CD1c-positive myeloid dendritic cell (primary cell): ENCODE data around the gene CYP2D6.
"Not testable (repeated sequence)": the region's sequence is repeated elsewhere in the genome, so short reads cannot be mapped to it uniquely, and the experiment has no call there.

ENCODE experiments used
- DNase-seq: peaks from one replicate; pipeline ENCODE4 v3.0.0-alpha.2; 2016; ENCODE audit errors: extremely low spot score

The CYP2D6 gene

DNA sequence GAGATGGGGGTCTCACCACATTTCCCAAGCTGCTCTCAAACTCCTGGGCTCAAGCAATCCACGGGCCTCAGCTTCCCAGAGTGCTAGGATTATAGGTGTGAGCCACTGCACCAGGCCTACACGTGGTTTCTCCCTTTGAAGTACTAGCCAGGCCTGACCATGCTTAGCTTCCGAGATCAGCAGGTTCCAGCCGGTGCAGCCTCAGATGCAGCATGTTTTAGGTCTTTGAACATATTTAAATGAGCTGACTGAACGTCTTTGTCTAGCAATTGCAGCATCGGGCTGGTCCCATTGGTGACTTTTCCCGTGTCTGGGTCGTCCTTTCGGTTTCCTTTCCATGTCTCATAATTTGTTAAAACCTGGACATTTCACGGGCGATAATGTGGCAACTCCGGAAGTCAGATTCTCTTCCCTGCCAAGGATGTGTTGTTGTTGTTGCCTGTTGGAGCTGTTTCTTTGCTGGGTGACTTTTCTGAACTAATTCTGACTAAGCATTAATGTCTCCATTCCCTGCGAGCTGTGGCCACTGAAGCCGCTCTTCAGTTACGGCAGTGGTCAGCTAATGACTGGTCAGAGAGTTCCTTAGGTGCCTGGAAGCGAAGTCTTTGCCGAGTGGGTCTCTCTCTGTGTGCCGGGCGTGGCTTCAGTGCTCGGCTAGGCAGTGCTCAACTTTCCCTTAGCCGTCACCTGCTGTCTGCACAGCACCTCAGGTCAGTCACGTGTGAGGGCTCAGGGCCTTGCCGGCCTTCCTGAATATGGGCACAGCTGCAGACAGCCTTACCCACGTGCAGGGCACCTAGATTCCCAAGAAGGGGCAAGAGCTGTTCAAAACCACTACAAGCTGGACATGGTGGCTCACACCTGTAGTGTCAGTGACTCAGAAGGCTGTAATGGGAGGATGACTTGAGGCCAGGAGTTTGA lies 3.8 kb upstream of the CYP2D6 start:
- DNase-seq = no peak

DNA sequence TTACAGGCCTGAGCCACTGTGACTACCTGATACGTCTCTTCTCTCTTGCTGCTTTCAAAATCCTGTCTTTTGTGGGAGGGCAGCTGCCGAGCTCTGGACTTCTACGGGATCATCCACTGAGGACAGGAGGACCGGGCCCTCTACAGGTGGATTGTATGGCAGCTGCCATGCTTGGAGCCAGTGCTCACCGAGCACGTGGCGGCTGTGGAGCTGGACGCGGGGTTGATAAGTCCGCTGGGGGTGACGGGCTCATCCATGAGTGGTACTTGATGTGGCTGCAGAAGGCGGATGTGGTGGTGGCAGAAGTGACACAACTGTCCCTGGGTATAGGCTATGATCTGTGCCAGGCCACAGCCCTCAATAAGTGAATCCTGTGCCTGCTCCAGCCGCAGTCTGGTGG lies 1.8 kb upstream of the CYP2D6 start:
- DNase-seq = no peak

DNA sequence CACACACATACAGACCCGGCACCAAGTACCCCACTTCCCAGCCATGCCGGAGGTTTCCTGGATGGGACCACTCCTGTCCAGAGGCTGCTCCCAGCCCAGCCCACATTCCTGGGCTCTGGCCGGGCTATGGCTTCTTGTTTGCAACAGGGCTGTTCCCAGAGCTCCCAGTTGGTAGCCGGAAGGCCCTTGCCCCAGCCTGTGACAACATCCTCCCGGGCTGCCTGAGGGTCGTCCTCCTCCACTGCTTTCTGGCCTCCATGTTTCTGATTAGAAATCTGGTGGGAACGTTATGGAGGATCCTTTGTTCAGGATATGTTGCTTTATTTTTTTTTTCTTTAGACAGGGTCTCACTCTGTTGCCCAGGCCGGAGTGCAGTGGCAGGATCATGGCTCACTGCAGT lies 952 bp upstream of the CYP2D6 start:
- DNase-seq = no peak

DNA sequence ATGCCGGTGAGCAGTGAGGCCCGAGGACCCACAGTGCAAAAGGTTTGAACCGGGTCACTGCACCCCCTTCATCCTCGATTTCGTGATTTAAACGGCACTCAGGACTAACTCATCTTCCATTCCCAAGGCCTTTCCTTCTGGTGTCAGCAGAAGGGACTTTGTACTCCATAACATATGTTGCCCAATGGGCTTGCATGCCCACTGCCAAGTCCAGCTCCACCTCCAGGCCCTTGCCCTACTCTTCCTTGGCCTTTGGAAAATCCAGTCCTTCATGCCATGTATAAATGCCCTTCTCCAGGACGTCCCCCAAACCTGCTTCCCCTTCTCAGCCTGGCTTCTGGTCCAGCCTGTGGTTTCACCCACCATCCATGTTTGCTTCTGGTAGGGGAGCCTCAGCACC lies 428 bp downstream of the CYP2D6 start:
- DNase-seq = not testable (repeated sequence)

DNA sequence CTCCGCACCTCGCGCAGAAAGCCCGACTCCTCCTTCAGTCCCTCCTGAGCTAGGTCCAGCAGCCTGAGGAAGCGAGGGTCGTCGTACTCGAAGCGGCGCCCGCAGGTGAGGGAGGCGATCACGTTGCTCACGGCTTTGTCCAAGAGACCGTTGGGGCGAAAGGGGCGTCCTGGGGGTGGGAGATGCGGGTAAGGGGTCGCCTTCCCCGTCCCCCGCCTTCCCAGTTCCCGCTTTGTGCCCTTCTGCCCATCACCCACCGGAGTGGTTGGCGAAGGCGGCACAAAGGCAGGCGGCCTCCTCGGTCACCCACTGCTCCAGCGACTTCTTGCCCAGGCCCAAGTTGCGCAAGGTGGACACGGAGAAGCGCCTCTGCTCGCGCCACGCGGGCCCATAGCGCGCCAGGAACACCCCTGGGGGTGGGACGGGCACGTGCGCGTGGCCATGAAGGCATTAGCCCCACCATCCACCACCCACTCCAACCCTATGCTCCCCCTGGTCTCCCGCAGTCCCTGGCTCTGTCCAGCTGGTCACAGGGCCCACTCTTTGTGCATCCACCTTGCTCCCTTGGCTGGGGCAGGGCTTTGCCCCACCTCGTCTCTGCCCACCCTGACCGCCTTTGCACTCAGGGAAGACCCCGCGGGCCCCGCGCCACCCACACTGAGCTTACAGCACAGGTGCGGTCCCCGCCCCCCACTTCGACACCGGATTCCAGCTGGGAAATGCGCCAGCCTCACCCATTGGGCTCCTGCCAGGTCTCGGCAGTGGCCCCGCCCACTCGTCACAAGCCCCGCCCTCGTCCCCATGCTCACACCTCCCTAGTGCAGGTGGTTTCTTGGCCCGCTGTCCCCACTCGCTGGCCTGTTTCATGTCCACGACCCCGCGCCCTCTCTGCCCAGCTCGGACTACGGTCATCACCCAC lies 1.6 kb downstream of the CYP2D6 start:
- not testable (repeated sequence) for DNase-seq

DNA sequence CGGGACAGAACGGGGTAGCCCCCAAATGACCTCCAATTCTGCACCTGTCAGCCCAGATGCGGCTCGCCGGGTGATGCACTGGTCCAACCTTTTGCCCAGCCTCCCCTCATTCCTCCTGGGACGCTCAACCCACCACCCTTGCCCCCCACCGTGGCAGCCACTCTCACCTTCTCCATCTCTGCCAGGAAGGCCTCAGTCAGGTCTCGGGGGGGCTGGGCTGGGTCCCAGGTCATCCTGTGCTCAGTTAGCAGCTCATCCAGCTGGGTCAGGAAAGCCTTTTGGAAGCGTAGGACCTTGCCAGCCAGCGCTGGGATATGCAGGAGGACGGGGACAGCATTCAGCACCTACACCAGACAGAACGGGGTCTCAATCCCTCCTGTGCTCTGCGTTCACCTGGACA lies 2.6 kb downstream of the CYP2D6 start:
- DNase-seq = not testable (repeated sequence)

DNA sequence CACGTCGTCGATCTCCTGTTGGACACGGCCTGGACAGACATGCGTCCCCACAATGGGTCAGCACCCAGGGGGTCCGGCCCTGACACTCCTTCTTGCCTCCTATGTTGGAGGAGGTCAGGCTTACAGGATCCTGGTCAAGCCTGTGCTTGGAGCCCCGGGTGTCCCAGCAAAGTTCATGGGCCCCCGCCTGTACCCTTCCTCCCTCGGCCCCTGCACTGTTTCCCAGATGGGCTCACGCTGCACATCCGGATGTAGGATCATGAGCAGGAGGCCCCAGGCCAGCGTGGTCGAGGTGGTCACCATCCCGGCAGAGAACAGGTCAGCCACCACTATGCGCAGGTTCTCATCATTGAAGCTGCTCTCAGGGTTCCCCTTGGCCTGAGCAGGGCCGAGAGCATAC lies 3.0 kb downstream of the CYP2D6 start:
- DNase-seq = no peak

DNA sequence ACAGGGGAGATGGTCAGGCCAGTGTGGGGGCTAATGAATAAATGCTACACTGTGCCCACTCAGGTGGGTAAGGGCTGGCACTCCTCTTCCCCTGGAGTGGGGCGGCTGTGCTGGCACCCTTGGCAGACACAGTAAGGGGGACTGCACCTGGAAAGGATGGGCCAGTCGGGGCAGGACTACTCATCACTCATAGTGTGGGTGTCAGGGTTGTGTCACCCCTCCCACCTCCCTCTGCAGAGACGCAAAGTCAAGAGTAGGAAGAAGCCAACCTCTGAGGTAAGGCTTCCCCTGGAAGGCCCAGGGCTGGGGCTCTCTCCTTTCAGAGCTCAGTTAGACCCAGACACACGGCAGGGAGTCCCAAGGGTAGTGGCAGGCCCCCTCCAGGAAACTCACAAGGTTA lies 7.1 kb downstream of the CYP2D6 start:
- DNase-seq = not testable (repeated sequence)

DNA sequence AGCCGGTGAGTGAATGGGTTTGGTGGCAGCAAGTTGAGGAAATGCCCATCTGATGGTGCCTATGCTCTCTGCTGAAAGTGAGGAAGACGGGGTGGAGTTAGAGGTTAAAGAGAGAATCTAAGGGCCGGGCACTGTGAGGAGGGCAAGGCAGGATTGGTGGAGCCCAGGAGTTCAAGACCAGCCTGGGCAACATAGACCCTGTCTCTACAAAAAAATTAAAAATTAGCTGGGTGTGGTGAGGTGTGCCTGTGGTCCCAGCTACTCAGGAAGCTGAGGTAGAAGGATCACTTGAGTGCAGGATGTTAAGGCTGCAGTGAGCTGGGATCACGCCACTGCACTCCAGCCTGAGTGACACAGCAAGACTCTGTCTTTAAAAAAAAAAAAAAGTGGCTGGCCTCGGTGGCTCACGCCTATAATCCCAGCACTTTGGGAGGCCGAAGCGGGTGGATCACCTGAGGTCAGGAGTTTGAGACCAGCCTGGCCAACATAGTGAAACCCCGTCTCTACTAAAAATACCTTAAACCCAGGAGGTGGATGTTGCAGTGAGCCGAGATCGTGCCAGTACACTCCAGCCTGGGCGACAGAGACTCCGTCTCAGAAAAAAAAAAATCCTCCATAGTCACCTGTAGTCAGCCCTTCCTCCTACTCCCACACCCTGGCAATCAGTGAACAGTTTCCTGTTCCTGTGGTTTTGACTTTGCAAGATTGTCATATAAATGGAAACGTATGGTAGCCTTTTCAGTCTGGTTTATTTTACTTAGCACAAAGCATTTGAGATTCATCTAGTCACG lies 10.2 kb downstream of the CYP2D6 start:
- DNase-seq = peak; percentile 17

DNA sequence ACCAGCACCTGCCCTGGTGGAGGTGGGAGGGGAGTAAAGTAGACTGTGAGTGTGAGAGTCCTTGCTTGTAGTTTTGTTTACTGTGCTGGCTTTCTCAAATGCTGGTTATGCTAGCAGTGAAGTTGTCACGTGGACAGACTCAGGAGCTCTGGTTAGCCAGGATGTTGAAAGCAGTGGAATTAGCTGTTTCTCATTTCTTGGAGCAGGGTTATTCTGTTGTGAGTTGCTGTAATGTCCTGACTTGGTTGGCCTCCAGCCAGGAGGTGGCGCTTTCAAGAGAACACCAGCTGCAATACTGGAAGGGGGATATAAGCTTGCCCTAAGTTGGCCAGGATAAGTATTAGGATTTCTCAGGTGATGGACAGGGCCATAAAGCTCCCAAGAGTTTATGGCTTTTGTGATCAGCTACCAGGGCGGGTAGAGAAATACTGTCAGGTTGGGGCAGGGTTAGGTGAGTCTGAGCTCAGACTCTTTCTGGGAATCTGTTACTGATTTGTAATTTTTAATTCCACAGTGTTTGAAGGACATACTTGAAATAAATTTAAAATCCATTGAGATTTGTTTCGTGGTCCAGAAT lies 13.7 kb downstream of the CYP2D6 start:
- no peak for DNase-seq

DNA sequence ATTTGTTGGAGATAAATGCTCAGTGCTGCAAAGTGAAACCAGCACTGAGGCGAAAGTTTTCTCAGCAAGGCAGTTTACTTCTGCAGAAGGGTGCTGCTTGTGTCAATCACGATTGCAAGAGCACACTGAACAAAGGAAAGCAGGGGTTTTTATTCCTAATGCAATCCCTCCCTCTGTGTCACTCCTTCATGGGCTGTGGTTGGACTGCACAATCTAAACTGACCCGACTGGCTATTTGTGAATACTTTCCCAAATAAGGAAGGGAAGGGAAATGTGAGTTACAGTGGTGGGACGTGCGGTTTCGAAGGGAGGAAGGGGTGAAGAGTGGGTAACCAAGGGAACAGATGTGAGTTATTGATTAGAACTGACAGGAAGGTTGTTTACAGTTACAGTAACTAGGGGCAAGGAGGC lies 15.2 kb downstream of the CYP2D6 start:
- not testable (repeated sequence) for DNase-seq

DNA sequence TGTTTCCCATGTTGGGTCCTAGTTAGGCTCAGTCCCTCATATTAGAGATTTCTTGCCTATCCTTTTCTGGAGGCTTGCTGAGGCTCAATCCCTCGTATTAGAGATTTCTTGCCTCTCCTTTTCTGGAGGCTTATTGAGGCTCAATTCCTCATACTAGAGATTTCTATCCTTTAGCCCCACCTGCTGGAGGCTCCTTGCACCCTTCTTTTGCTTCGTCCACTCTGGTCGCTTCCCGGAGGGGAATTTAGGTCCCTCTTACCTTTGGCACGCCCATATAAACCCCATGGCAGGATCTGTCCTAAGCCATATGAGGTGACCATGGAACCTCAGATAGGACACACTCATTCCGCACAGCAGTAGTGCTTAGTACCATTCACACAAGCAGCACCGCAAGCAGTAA lies 15.9 kb downstream of the CYP2D6 start:
- peak; percentile 19 for DNase-seq

DNA sequence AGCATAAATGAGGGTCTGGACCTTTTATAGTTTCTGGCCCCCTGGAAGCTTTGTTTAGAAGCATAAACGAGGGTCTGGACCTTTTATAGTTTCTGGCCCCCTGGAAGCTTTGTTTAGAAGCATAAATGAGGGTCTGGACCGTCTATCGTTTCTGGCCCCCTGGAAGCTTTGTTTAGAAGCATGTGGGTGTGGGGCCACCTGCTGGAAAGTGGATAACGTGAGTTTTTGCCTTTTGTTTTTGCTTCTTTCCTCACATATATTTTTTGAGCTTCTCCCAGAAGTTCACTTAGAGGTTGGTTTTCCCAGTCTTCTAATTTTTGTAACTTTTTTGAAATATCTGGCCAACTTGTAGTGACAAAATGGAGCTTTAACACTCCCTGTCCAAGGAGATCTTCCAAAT lies 17.8 kb downstream of the CYP2D6 start:
- DNase-seq = not testable (repeated sequence)

DNA sequence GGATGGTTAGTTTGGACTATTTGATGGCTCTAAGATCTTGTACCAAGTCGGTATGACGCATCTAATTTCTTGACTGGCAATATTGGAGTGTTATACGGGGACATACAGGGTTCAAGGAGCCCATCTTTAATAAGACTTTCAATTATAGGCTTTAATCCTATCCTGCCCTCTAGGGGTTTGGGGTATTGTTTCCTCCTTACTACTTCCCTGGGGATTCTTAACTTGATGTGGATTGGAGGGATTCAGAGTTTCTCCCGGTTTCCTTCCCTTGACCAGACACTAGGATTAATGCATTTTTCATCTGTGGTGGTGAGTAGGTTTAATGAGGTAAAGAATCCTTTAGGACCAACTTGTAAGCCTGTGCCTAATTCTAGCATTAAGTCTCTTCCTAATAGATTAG lies 18.8 kb downstream of the CYP2D6 start:
- DNase-seq = no peak

DNA sequence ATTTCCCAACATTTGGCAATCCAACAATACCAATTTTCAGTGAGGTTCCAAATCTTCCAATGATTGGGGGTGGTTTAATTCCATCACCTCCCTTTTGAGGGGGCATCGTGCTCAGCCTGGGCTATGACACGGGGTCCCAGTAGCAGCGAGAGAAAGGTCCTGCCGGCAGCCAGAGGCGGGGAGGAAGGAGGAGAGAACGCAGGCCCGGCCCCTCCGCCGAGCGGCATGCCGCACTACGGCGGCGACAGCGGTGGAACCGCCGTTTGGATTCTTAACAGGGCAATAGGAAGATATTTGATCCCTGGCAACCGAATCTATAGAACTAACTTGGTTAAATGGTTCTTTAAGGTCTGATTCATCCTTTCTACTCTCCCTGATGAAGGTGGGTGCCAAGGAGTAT lies 21.8 kb downstream of the CYP2D6 start:
- DNase-seq = no peak

DNA sequence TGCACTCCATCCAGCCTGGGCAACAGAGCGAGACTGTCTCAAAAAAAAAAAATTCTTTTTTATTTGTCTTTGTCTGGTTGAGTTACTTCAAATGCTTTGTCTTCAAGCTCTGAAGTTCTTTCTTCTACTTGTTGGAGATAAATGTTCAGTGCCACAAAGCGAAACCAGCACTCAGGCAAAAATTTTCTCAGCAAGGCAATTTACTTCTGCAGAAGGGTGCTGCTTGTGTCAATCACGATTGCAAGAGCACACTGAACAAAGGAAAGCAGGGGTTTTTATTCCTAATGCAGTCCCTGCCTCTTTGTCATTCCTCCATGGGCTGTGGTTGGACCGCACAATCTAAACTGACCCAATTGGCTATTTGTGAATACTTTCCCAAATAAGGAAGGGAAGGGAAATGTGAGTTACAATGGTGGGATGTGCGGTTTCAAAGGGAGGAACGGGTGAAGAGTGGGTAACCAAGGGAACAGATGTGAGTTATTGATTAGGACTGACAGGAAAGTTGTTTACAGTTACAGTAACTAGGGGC lies 26.2 kb downstream of the CYP2D6 start:
- DNase-seq = not testable (repeated sequence)

DNA sequence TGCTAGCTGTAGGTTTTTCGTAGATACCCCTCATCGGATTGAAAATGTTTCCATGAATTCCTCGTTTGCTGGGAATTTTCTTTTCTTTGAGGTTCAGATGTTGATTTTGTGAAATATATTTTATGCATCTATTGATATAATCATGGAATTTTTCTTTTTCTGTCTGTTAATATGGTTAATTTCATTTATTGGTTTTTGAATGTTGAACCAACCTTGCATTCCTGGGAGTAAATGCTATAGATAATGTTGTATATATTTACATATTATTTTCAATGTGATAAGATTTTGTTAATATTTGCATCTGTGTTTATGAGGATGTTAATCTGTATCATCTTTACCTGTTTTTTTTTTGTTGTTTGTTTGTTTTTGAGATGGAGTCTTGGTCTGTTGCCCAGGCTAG lies 29.4 kb downstream of the CYP2D6 start:
- no peak for DNase-seq

DNA sequence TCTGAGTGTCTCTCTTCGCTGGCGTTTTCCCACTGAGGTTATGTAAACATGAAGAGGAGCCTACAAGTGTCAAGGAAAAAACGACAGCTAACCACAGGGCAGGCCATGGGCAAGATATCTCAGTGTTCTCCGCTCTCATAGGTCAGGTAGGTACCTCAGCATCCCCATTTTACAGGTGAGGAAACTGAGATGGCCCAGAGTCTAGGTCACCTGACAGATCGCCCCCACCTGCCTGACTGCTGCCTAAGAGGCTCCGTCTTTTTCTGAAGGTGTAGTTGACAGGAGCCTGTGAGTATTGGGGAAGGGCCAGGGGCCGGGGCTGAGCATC lies 39.2 kb downstream of the CYP2D6 start:
- no peak for DNase-seq

DNA sequence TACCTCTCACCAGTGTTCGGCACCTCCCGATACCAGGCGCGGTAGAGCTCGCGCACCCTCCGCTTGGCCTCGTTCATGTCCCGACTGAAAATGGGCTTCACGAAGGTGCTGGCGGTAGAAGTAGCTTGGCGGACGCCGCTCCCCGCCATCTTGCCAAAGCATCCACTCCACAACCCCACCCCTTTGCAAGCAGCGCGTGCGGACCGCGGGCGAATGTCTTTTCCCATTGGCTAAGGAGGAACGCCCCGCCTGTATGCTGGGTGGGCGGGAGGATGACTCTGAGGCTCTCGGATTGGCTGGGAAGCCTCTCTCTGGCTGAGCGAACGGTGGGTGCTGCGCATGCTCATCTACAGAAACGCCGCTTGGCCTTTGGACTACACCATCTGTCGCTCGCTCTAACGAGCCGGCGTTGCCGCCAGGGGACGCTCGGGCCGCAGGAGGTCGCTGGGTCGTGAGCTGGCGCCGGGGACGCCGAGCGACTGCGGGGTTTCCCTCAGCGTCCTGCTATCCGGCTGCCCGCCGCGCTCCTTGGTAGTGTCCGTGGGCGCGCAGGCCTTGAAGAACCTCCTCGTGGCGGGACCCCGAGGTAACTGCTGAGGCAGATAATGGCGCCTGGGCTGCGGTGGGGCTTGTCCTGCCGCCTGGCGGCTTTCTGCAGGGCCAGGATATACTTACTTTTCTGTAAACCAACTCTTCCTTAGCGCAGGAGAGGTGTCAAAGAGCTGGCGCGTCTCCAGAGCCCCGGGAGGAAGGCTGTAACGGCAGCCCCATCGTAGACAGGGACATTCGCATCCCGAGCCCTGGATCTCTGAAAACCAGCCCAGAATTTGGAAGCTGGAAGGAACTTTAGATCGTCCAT lies 39.8 kb downstream of the CYP2D6 start, which contains the start of gene NDUFA6:
NDUFA6 (minus strand) TSS at position 177 of the 859 bp plus-strand sequence; CDS start at position 149, 28 bp downstream.
- peak; percentile 100 for DNase-seq

DNA sequence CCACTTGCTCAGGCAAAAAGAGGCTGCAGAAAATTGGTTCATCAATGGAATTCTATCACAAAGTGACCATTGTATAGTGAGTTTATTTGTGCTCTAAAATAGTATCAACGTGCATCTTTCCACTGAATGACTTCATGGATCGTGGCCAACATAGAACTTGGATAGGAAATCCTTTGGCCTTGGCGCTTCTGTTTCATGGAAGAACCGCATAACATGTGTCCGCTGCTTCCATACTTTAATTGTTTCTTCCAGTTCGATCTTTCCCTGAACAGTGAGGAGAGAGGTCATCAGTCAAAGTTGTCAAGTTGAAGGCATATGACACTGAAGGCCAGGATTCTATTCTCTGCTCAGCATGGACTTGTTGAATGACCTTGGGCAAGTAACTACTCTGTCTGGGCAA lies 44.6 kb downstream of the CYP2D6 start:
- no peak for DNase-seq
